Left hindlimb (tissue), 1 donor: ENCODE measurements around the gene THSD7A.

ENCODE experiments used
- DNase-seq: peaks from one replicate; pipeline ENCODE4 v3.0.0-alpha.2; 2018

The THSD7A gene

DNA sequence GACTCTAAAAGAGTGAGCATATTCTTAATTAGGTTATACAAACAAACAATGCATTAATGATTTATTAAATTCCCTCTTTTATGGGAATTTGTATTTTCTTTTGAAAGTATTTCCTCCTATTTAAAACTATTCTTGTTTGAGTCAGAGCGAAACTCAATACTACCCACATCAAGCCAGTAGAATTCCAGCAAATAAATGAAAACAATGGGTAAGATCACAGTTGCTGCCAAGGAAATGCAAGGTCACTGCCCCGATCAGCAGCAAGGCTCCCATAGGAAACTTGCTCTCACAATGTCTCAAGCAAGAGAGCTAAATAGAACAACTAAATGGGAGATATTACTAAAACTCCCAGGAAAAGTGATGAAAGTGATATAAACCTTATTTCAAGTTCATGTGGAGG lies 206.3 kb downstream of the THSD7A start:
- DNase-seq: no peak

- no peak for DNase-seq
Measured at GRCh38 chr7:11623093-11623678, 208.8 kb downstream of the THSD7A start.

DNA sequence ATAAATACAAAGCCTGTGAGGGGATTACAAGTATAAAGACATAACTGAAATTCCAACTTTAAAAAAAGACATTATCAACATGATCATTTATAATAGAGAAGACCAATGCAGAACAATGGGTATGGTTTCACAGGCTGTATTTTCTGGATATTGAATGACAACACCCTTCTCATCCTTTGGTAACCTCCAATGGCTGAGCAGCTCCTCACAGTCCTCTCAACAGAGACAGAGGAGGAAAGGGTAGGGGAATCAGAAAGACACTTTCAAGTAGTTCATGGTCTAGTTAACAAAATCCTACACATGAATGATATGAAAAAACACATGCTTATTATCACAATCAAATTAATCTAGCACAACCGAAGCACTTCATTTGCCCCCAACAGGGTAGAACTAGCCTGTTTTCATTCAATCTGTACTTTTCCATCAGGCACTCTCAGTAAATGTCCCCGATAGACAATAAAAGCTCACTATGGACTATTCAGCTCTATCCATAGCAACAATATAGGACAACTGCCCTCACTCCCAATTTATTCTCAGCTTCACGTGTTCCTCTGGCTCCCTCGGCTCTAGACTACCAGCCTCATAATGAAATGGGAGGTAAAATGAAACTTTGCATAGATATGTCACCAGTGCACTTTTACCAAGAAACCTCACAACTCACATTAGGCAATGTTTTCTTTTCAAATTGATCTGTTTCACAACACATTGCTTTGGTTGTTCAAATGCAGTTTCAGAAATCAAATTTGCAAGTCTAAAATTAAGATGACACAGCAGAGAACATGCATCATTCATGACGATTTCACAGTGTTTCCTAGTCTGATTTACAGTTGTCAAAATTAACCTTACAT lies 211.4 kb downstream of the THSD7A start:
- DNase-seq: no peak

- DNase-seq: no peak
Measured at GRCh38 chr7:11616466-11616865, 215.5 kb downstream of the THSD7A start.

DNA sequence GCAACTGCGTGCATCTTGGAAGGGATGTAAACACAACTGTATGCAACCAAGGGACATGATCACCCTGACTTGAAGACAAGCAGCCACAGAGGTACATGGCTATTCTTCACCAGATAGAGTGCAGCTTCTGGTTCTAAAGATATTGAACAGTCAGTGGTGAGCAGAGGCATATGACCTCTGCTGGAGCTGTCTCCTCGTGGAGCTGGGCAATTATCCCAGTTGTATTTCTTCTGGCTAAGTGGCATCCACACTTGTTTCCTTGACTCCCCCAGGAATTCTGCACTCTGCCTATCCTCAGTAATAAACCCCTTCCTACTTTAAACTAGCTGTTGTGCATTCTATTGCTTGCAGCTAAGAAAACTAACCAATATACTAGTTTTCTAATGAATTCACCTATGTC lies 216.8 kb downstream of the THSD7A start:
- no peak for DNase-seq

GRCh38 chr7:11613292-11613930 lies 218.6 kb downstream of the THSD7A start:
- no peak for DNase-seq

GRCh38 chr7:11612737-11613136 lies 219.3 kb downstream of the THSD7A start:
- DNase-seq: no peak

DNA sequence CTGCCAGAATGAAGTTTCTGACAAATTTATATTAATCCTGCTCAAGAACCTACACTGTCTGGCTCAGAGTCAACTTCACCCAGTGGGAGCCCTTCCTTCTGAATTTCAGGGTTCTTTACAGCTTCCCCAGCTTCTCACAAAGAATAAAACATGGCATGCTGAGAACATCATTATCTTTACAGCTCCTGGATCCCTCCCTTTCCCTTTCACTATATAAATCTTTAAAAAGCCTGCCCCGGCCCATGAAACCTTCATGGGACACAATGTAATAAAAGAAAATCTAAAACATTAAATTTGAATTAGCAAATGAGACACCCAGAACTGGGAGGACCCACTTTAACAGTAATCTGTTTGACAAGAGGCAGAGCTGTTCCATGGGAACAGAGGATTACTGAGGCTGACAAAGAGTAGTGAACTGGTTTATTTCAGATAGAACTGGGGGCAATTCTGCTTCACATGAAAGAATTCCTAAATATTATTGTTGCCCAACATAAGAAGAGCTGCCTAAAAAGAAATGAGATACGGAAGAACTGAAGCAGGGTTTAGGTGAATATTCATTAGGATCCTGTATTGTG lies 222.8 kb downstream of the THSD7A start:
- DNase-seq: no peak

DNA sequence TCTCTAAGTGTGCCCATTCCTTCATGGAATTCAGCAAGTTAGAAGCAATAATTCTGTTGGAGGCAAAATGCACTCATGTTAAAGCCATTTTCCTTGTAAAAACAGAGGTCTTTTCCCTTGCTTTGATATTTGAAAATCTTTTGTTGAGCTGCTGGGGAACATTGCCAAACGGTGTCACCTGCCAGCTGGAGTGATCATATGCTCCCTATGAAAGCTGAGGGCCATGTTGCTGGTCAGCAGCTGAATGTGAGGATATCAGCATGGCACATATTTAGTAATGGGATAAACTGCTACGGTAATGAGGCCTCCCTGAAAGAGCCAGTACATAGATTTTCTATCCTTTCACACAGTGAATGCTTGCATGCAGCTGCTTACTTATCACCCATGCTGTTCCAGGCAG lies 224.3 kb downstream of the THSD7A start:
- DNase-seq: no peak

GRCh38 chr7:11605749-11606148 lies 226.2 kb downstream of the THSD7A start:
- DNase-seq: no peak

GRCh38 chr7:11604505-11604904 lies 227.5 kb downstream of the THSD7A start:
- DNase-seq: no peak

DNA sequence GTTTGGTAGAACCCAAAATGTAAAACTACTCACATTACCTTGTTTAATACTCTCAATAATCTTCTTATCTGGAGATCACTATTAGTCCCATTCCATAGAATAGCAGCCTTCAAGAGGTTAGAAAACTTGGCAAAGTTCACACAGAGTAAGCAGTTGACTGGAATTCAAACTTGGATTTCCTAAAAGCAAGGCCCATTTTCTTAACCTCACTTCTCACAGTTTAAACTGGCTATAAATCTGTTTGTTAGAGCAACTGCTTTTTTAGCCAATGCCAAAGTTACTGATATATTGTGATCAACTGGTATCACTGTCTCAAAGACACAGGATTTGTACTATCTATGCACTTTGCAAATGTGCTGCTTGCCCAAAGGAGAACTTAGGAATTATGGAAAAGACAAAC lies 230.2 kb downstream of the THSD7A start:
- DNase-seq: no peak

- DNase-seq: no peak
Measured at GRCh38 chr7:11593322-11593721, 238.7 kb downstream of the THSD7A start.

- DNase-seq: no peak
Measured at GRCh38 chr7:11592699-11593098, 239.3 kb downstream of the THSD7A start.

- no peak for DNase-seq
Measured at GRCh38 chr7:11591943-11592342, 240.1 kb downstream of the THSD7A start.

GRCh38 chr7:11591055-11591633 lies 240.9 kb downstream of the THSD7A start:
- no peak for DNase-seq

GRCh38 chr7:11589251-11589650 lies 242.7 kb downstream of the THSD7A start:
- DNase-seq: no peak

- DNase-seq: no peak
Measured at GRCh38 chr7:11587814-11588213, 244.2 kb downstream of the THSD7A start.

DNA sequence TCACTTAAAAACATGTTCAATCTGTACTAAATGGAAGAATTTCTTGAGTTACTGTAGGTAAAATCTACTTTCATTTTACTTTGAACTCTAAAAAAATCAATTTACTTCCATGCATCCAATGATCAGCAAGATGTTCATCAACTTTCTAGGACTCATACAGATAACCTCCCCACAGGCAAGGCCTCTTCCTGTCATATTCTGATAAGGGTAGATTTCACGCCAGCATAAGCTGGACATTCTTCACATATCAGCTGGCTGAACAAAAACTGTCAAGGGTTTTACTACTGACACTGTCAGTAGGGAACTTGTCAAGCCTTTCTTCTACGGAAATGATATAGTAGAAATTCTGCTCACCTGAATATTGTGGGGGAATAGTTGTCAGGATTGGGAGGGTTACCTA lies 244.9 kb downstream of the THSD7A start:
- DNase-seq: no peak

GRCh38 chr7:11584406-11585031 lies 247.5 kb downstream of the THSD7A start:
- DNase-seq: no peak

GRCh38 chr7:11579141-11579540 lies 252.9 kb downstream of the THSD7A start:
- DNase-seq: no peak

- DNase-seq: no peak
Measured at GRCh38 chr7:11576310-11576709, 255.7 kb downstream of the THSD7A start.
